HG03558 (cell line): Measurements from ENCODE around the gene MEIS2.

ENCODE experiments used
- ATAC-seq: cut with Tn5 transposase; IDR thresholded peaks from one replicate; pipeline ENCODE4 v1.9.1; 2021; ENCODE audit warnings: moderate number of reproducible peaks; ENCODE audit not compliant: unreplicated experiment; ENCODE audit errors: extremely low read depth

The MEIS2 gene

DNA sequence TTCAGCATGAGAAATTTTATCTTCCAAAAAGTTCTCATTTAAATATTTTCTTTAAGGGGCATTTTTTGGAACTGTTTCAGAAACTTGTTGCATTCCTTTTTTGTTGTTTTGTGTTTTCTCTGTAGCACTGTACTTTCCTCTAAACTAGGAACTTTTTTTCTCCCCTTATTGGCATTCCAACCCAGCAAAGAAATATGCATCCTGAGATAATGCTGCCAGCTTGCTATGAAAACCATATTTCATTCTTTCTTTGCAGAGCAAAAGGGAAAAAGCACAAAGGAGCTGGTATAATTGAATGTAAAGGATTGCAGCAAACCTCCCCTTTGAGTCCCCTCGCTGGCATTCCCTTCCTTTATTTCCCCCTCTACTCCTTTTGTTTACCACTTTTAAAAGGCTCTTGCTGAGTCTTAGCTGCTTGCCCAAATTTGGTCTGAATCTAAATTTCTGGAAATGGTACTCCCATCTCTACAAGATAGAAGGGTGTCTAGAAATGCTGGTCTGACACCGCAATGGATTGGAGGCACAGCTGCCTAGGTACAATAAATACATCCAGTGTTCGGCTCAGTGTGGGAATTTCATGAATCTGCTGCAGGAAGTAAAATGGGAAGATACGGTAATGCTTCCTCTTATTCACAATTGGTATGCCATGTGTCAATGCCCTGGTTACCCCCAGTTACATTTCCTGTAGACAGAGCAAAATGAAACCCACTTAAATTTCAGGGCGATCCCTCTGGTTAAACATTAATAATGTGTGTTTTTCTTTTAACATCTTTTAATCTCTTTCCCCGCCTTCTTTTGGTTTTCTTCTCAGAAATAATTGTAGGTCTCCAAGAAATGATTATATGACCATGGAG lies 156.6 kb downstream of the MEIS2 start:
- no peak for ATAC-seq

DNA sequence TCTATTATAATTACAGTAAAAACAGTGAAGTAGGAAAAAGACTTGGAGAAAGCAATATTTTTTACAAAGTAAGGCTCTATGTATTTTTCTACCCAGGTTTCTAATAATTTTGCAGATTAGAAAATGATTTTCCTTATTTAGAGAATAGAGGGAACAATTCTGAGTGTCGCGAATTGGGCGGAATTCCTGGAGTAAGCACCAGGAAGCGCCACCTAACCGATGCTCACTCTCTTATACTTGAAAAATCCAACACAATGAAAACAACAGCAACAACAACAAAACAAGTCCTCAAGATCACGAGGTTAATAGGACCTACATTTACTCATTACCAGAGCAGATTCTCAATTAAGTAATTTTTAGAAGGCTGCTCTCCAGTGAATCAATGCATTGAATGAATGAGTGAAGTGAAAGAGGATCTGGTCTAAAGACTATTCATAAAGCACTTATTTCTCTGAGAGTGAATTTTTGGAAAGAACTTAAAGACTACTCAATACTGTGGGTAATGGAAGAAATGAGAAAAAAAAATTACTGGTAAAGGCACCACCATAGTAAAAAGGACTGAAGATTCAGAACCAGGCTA lies 158.0 kb downstream of the MEIS2 start:
- ATAC-seq: no peak

DNA sequence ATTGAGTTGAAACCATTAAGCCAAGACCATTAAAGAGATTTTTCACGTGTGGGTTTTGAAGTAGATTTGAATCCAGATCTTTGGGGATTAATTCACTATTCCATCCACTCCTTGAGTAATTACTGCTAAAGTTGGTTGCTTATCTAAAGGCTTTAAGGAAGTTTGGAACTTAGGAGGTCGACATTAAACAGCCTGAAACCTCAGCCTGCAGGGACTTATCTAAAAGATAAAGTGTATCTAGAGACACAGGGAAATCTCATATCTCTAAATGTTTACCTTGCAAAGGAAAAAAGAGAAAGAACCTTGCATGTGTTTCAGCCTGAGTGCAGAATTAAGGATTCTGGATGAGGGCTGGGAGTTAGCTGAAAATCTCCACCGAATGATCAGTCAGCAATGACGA lies 158.6 kb downstream of the MEIS2 start:
- ATAC-seq: no peak

GRCh38 chr15:36940636-36941260 lies 159.6 kb downstream of the MEIS2 start:
- no peak for ATAC-seq

GRCh38 chr15:36940219-36940618 lies 160.1 kb downstream of the MEIS2 start:
- ATAC-seq: no peak

DNA sequence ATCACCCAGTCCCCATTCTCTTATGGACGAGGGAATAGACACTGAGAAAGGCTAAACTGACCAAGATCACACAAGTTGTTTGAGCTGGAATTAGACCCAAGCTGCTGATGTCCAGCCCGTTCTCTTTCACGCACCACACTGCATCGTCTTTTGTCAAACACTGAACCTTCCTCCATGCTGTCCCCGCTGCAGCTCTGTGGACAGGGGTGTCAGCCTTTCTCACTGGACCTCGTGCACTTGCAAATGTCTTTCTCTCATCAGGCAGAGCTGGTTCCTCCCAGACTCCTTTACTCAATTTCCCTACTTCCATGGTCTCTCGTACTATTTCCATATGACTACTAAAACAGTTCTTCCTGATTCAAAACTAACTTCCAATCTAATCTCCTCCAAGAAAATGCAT lies 161.6 kb downstream of the MEIS2 start:
- ATAC-seq: no peak

- no peak for ATAC-seq
These were observed 162.2 kb downstream of the MEIS2 start for GRCh38 chr15:36938131-36938530.

DNA sequence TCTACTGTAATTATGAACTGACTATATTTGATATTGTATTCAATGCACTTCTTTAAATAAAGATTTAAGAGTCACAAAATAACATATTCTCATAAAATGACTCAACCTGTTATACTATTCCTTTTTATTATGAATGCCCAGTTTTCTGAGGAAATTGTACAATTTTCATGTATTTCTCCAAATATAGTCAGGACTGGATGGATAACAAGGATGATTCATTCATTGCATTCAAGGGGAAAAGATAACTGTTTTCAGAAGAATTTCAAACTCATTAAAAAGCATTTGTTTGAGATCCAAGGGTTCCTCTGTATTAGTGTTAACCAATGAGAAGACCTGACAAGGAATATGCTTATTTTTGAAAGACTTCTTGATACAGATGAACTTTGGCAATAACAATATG lies 163.7 kb downstream of the MEIS2 start:
- ATAC-seq: no peak

GRCh38 chr15:36933255-36933990 lies 166.9 kb downstream of the MEIS2 start:
- ATAC-seq: no peak

- ATAC-seq: no peak
These were observed 168.3 kb downstream of the MEIS2 start for GRCh38 chr15:36932070-36932469.

- ATAC-seq: no peak
These were observed 168.9 kb downstream of the MEIS2 start for GRCh38 chr15:36931434-36931833.

DNA sequence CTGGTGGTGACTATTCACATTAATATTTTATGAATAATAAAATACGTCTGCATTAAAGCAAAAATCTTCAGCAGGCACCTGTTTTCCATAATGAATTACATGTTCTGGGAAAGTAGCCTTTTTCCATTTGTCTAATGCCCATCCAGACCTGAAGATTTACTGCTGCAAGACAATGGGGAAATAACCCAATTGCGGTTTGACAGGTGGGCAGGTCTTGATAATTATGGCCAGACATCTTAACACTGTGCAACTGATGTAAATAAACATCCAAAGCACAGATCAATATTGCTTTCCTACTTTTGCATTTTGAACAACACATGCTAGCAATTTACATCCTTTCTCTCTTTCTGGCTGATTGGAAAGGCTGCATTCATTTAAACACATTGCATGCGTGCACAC lies 173.9 kb downstream of the MEIS2 start:
- no peak for ATAC-seq

- ATAC-seq: no peak
These were observed 174.5 kb downstream of the MEIS2 start for GRCh38 chr15:36925653-36926426.

DNA sequence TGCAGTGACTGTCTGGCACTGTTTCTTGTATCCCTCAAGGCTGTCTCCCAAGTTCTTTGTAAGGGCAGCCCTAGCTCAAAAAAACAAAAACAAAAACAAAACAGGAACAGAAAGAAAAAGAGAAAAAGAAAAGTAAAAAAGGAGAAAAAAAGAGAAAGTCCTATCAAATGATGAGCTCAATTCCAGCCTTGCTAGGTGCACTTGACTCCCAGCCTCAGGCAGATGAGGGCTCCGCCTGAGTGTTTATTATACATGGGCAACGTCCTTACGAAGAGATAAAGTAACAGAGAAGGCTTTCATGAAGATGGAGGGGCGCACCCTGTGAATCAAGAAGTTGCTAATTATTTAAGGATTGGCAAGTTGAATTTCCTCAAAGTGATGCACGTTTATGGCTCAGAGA lies 175.3 kb downstream of the MEIS2 start:
- ATAC-seq: no peak

DNA sequence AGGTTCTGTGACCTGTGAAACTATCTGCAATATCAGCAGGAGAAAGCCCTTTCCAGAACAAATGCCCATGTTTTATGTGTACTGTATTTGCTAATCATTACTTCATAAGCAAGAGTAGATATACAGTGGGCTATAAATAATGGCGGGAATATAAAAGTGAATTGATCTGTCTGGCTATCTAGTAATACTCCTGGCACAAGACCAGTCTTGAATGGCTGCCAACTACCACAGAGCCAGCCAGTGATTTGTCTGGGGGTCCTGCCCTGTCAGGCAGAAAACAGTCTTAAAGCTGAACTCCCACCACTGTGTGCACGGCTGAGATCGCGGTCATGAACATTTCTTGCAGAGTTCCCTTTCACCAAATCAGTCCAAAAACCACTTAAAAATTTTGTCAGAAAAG lies 176.3 kb downstream of the MEIS2 start:
- no peak for ATAC-seq

DNA sequence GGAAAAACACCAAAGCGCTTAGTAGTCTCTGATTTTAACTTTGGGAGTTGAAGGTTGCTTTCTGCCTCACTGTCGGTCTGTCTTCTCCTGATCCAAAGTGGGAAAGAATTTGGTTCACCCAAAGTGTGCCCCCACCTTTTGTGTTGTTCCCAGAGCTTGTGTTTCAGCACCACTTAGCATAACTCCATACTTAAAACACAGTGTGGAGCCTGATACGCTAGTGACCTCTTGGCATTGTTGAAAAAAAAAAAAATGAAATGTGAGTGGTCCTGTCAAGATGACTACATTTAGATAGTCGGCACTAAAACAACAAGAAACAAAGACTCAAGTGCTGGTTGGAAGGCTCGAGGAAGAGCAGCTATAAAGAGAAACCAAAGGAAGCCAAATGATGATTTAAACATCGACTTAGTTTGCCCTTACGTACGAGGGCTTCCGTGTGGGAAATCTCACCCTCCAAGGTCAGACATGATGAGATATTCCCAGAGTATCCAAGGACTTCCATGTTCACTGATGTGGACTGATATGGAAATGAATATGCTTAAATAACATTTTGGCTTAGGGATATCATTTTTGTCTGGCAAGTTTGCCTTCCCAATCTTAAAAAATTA lies 178.8 kb downstream of the MEIS2 start:
- no peak for ATAC-seq

- ATAC-seq: no peak
These were observed 182.7 kb downstream of the MEIS2 start for GRCh38 chr15:36917411-36918267.

- no peak for ATAC-seq
These were observed 185.2 kb downstream of the MEIS2 start for GRCh38 chr15:36914960-36915808.
